Activated naive CD4-positive, alpha-beta T cell treated with anti-CD3 and anti-CD28 coated beads for 36 hours (primary cell): ENCODE measurements around the gene FANK1. TPM values are rescaled to one million over a fixed set of nuclear protein-coding genes. Genes with fewer than 3 reads are reported as not detected.

ENCODE experiments used
- CTCF ChIA-PET: fragments of 350-600 bp; sonication (Branson Sonifier 250); formaldehyde crosslinking; loops from one replicate; lab custom pipeline; 2021; ENCODE audit warnings: antibody characterized with exemption; lab: Charles Lee
- DNase-seq: peaks from one replicate; pipeline ENCODE4 v3.0.0-alpha.2; 2020
- H3K27ac Mint-ChIP-seq: one replicate; pipeline ENCODE4 v1.8.0; 2021; ENCODE audit warnings: mild to moderate bottlenecking, mixed read lengths
- H3K27me3 Mint-ChIP-seq: one replicate; pipeline ENCODE4 v1.8.0; 2021; ENCODE audit warnings: low read depth, mixed read lengths
- H3K36me3 Mint-ChIP-seq: one replicate; pipeline ENCODE4 v1.8.0; 2021; ENCODE audit warnings: low read depth, mixed read lengths
- H3K4me1 Mint-ChIP-seq: one replicate; pipeline ENCODE4 v1.8.0; 2021; ENCODE audit warnings: low read depth, mixed read lengths
- H3K4me3 Mint-ChIP-seq: one replicate; pipeline ENCODE4 v1.8.0; 2021; ENCODE audit warnings: mild to moderate bottlenecking, moderate library complexity, mixed read lengths
- H3K9me3 Mint-ChIP-seq: one replicate; pipeline ENCODE4 v1.8.0; 2021; ENCODE audit warnings: mixed read lengths
- intact Hi-C: fragments of 100-400 bp; cut with micrococcal nuclease; formaldehyde crosslinking; loops from one replicate; pipeline ENCODE4 v1.15.1; 2023
- total RNA-seq, 2 experiments: library from RNA; stranded (reverse); gene quantifications; one replicate each; pipeline ENCODE4 v1.2.3, GENCODE V29; 2021

FANK1 gene
- total RNA-seq, 2 experiments from 2014 or later: 0.38 to 0.52 TPM

- CTCF ChIA-PET: no interaction called here
- H3K9me3 Mint-ChIP-seq: no peaks in the 10 kb centered on the region
- no peak overlapping the region for H3K27ac Mint-ChIP-seq
- no peak for DNase-seq
- no peak overlapping the region for H3K4me3 Mint-ChIP-seq
- intact Hi-C loops: no loop called here
- no peaks in the 10 kb centered on the region for H3K27me3 Mint-ChIP-seq
- H3K36me3 Mint-ChIP-seq: no peaks in the 10 kb centered on the region
- no peaks in the 10 kb centered on the region for H3K4me1 Mint-ChIP-seq
These were observed 109.9 kb downstream of the FANK1 start for GRCh38 chr10:126006264-126006663.

DNA sequence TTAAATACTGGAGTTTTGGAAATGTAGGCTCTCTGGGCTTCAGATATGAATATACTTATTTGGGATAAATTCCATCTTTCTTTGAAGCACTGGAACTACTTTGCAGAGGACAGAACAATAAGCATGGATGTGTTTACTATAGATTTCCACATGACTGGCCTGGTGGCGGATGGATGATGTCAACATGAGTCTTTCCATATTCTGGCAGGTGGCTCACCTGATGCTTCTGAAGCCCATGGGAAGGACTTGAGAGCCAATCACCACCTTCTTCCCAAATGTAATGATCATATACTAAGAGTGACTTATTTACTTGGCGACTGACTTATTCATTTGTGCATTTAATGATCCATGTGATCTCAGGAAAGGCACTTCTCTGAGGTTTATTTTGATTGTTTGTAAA is 110.5 kb downstream of the FANK1 start:
- H3K27me3 Mint-ChIP-seq: no peaks in the 10 kb centered on the region
- DNase-seq: no peak
- no peak overlapping the region for H3K27ac Mint-ChIP-seq
- no peaks in the 10 kb centered on the region for H3K9me3 Mint-ChIP-seq
- no peaks in the 10 kb centered on the region for H3K36me3 Mint-ChIP-seq
- no peaks in the 10 kb centered on the region for H3K4me1 Mint-ChIP-seq
- no peak overlapping the region for H3K4me3 Mint-ChIP-seq
- CTCF ChIA-PET: no interaction called here
- intact Hi-C loops: no loop called here

GRCh38 chr10:126009650-126010049 is 113.3 kb downstream of the FANK1 start:
- DNase-seq: no peak
- no peak overlapping the region for H3K27ac Mint-ChIP-seq
- CTCF ChIA-PET: no interaction called here
- H3K4me1 Mint-ChIP-seq: no peaks in the 10 kb centered on the region
- peaks cover 3% of the 10 kb centered on the region for H3K27me3 Mint-ChIP-seq
- intact Hi-C loops: no loop called here
- H3K36me3 Mint-ChIP-seq: no peaks in the 10 kb centered on the region
- no peaks in the 10 kb centered on the region for H3K9me3 Mint-ChIP-seq
- no peak overlapping the region for H3K4me3 Mint-ChIP-seq

- DNase-seq: no peak
- Mint-ChIP-seq H3K27ac (no peak overlapping the region), H3K27me3 (peaks cover 3% of the 10 kb centered on the region), H3K9me3 (no peaks in the 10 kb centered on the region), H3K4me1 (no peaks in the 10 kb centered on the region), H3K4me3 (no peak overlapping the region), H3K36me3 (no peaks in the 10 kb centered on the region)
- intact Hi-C loops: no loop called here
- CTCF ChIA-PET: interaction anchor here (0.7 kb wide), 1 partner anchor 134 kb away, joined by 4 read pairs; no protein-coding TSS in a partner anchor
These were observed 115.6 kb downstream of the FANK1 start for GRCh38 chr10:126011995-126012394.

GRCh38 chr10:126012485-126012884 is 116.1 kb downstream of the FANK1 start:
- peaks cover 3% of the 10 kb centered on the region for H3K27me3 Mint-ChIP-seq
- no peak overlapping the region for H3K4me3 Mint-ChIP-seq
- CTCF ChIA-PET: no interaction called here
- H3K27ac Mint-ChIP-seq: no peak overlapping the region
- no peak for DNase-seq
- no peaks in the 10 kb centered on the region for H3K9me3 Mint-ChIP-seq
- no peaks in the 10 kb centered on the region for H3K36me3 Mint-ChIP-seq
- no peaks in the 10 kb centered on the region for H3K4me1 Mint-ChIP-seq
- intact Hi-C loops: no loop called here

DNA sequence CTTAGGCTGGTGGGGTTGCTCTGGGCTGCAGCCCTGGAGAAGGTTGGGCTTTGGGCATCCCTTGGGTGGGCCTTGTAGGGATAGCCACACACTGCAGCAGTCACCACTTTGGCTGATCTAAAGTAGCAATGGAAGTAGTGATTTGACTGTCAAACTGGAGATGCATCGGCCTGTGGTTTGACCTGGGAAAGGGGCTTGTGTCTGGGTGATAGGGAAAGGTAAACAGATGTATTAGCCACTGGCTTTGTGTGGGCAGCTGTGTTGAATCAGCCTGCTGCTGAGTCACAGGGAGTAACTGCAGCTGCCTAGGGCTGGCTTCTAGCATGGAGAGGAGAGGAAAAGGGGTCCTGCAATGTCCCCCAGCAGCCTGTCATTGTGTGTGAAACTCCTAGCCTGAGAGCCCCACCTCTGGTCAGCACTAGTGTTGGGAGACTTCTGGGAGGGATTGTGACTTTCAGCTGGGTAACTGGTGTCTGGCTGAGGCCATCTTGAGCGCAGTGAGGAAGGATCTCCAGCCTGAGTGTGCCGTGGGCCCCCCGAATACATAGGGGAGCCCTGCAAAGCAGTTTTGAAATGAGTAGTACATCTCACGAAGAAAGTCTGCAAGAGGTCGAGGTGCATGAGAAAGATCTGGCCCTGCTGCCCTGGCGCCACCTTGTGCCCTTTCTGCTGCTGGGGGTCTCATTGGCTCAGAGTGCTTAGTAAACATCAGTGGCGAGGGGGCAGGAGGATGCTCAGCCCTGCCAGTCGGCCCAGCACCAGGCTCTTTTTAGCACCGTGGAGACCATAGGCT is 117.3 kb downstream of the FANK1 start:
- Mint-ChIP-seq H3K36me3 (no peaks in the 10 kb centered on the region), H3K27me3 (peaks cover 3% of the 10 kb centered on the region), H3K4me3 (no peak overlapping the region), H3K4me1 (no peaks in the 10 kb centered on the region), H3K27ac (no peak overlapping the region), H3K9me3 (no peaks in the 10 kb centered on the region)
- intact Hi-C loops: no loop called here
- CTCF ChIA-PET: no interaction called here
- DNase-seq: no peak

DNA sequence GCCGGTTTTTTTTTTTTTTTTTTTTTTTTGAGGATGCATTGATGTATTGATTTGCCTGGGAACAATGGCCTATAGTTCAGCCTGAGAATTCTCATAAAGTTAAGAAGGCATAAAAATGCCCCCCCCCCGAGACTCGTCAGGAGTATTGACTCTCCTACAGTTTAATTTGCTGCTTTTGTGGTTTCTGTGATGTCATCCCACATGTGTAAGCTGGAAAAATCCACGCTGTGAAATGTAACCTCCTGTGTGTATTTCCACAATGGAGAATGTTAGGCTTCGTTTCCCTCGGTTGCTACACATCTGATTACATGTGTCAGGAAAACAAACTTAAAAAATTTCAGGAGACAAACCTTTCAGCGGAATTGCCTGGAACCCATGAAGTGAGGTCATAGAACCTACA is 117.9 kb downstream of the FANK1 start:
- CTCF ChIA-PET: no interaction called here
- no peaks in the 10 kb centered on the region for H3K36me3 Mint-ChIP-seq
- no peak overlapping the region for H3K4me3 Mint-ChIP-seq
- no peak for DNase-seq
- no peak overlapping the region for H3K27ac Mint-ChIP-seq
- H3K4me1 Mint-ChIP-seq: no peaks in the 10 kb centered on the region
- no peaks in the 10 kb centered on the region for H3K9me3 Mint-ChIP-seq
- H3K27me3 Mint-ChIP-seq: peaks cover 3% of the 10 kb centered on the region
- intact Hi-C loops: no loop called here

DNA sequence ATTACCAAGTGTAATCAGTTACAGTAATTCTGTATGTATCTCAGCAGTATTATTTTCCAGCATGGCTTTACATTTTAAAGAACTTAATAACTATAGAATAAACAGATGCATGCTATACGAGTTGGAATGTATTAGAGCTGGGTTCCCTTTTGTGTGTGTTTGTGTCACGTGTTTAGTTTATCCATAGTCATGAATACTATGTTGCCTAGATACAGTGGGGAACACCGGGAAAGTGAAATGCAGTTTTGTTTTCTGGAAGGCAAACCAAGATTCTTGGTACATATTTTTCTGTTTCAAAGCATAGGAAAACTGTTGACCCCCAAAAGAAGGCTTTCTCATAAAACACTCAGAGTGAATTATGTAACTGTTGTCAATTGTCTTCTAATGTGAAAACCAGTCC is 119.0 kb downstream of the FANK1 start:
- no peak for DNase-seq
- no peaks in the 10 kb centered on the region for H3K9me3 Mint-ChIP-seq
- no peak overlapping the region for H3K4me3 Mint-ChIP-seq
- H3K36me3 Mint-ChIP-seq: no peaks in the 10 kb centered on the region
- CTCF ChIA-PET: no interaction called here
- intact Hi-C loops: no loop called here
- no peaks in the 10 kb centered on the region for H3K4me1 Mint-ChIP-seq
- no peak overlapping the region for H3K27ac Mint-ChIP-seq
- peaks cover 7% of the 10 kb centered on the region for H3K27me3 Mint-ChIP-seq

DNA sequence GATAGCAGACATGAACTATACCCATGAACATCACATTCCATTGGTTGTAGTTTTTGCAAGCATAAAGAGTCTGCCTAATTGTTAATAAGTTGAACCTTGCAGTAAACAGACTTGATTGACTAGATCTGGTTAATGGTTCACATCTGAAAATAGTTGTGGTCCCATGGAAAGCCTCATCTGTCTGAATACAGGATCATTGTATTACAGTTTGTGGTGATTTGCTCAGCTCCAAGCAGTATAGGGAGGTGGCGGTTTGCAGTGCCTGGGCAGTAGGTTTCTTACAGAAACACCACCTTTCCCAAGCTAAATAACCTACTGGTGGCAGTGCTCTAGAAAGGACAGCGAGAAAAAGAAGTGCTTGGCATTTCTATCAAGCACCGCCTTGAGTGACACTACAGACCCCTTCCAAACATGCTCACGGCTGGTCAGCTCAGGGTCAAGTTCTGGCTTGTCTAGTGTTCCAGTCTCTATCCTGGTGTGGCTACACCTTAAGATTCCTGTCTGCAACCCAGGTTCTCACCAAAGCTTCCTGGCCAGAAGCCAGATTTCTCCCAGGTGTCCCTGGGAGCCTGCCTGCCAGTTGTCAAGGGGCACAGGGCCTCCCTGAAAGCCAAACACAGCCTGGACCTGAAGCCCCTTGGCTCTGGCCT is 119.9 kb downstream of the FANK1 start:
- Mint-ChIP-seq H3K27me3 (peaks cover 7% of the 10 kb centered on the region), H3K27ac (no peak overlapping the region), H3K4me3 (no peak overlapping the region), H3K36me3 (no peaks in the 10 kb centered on the region), H3K9me3 (no peaks in the 10 kb centered on the region), H3K4me1 (no peaks in the 10 kb centered on the region)
- CTCF ChIA-PET: no interaction called here
- intact Hi-C loops: no loop called here
- no peak for DNase-seq

- H3K4me3 Mint-ChIP-seq: no peak overlapping the region
- H3K4me1 Mint-ChIP-seq: no peaks in the 10 kb centered on the region
- H3K9me3 Mint-ChIP-seq: no peaks in the 10 kb centered on the region
- peaks cover 10% of the 10 kb centered on the region for H3K27me3 Mint-ChIP-seq
- H3K27ac Mint-ChIP-seq: no peak overlapping the region
- DNase-seq: no peak
- intact Hi-C loops: no loop called here
- CTCF ChIA-PET: no interaction called here
- H3K36me3 Mint-ChIP-seq: no peaks in the 10 kb centered on the region
These were observed 120.5 kb downstream of the FANK1 start for GRCh38 chr10:126016882-126017281.

DNA sequence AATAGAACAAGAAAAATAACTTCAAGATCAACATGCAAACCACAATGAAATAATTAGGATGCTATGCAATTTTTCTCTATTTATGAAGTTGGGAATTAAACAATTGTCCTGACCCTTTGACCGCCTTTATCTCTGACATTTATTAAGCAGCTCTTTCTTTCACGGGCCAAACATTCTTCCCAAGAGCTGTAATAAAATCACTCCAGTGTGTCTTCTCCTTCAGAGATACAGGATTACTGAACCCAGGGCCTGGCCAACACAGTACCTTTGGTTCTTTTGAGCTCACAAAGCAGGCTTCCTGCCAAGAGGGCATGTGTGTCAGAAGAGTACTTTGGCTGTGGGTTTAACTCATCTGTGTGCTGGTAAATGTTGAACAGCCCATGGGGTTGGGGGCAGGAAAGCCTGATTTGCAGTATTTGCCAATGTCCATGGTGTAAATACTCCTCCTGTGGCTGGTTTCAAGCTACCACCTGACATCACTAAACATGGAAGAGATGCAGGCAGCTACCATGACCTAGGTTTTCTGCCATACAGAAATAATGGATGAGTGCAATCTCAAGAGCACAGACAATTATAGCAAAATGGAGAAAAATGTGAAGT is 121.7 kb downstream of the FANK1 start:
- intact Hi-C loops: no loop called here
- peaks cover 10% of the 10 kb centered on the region for H3K27me3 Mint-ChIP-seq
- no peak overlapping the region for H3K27ac Mint-ChIP-seq
- CTCF ChIA-PET: no interaction called here
- no peaks in the 10 kb centered on the region for H3K4me1 Mint-ChIP-seq
- no peaks in the 10 kb centered on the region for H3K36me3 Mint-ChIP-seq
- no peak overlapping the region for H3K4me3 Mint-ChIP-seq
- no peaks in the 10 kb centered on the region for H3K9me3 Mint-ChIP-seq
- DNase-seq: no peak

DNA sequence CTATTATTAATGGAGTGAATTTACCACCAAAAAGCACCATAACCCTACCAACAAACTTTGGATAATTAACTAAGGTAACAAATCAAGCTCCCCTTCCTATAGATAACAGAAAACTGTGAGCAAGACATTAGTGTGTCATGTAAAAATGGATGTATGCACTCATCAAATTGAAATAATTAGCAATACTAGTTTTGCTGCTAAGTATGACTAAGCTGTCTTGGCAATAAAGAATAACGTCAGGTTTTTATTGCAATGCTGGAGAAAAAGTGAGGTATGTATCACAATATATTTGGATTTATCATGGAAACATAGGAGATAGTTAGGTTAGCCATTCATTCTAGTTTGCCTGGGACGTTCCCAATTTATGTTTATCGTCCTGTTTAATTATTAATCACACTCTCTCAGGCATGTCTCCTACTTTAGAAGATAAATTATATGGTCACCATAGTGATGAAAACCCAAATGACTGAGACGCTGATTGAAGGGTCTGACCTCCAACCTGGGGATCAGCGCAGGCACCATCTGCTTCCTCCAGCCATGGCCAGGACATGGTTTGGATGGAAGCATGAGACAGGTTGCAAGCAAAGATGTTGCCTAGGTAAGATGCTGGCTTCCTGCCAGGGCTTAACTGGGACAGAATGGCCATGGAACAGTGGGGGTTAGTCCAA is 125.6 kb downstream of the FANK1 start:
- intact Hi-C loops: no loop called here

More for the DNA sequence above, 125.6 kb downstream of the FANK1 start:
- Mint-ChIP-seq H3K27me3 (peaks cover 18% of the 10 kb centered on the region), H3K9me3 (no peaks in the 10 kb centered on the region), H3K36me3 (no peaks in the 10 kb centered on the region), H3K27ac (no peak overlapping the region), H3K4me3 (no peak overlapping the region), H3K4me1 (no peaks in the 10 kb centered on the region)
- CTCF ChIA-PET: interaction anchor here (0.6 kb wide), 1 partner anchor 1045 kb away, joined by 4 read pairs; no protein-coding TSS in a partner anchor
- DNase-seq: no peak
